Mesothelial cell of epicardium (in vitro differentiated cells): ENCODE measurements around the gene ZC2HC1B. TPM values are rescaled to one million over a fixed set of nuclear protein-coding genes. Genes with fewer than 3 reads are reported as not detected.

Experiments
- DNase-seq, 2 experiments: peaks; one replicate each; pipeline ENCODE4 v3.0.0; 2021; ENCODE audit warnings: low spot score in 2 of 2; ENCODE audit not compliant: unreplicated experiment in 2 of 2
- H3K27ac Mint-ChIP-seq: 2 replicates; pipeline ENCODE4 v1.8.0; 2021; ENCODE audit warnings: mixed read lengths
- H3K27me3 Mint-ChIP-seq: 2 replicates; pipeline ENCODE4 v1.8.0; 2021; ENCODE audit warnings: low read depth, mixed read lengths
- H3K36me3 Mint-ChIP-seq: 2 replicates; pipeline ENCODE4 v1.8.0; 2021; ENCODE audit warnings: mixed read lengths
- H3K4me1 Mint-ChIP-seq: 2 replicates; pipeline ENCODE4 v1.8.0; 2021; ENCODE audit warnings: mixed read lengths
- H3K4me3 Mint-ChIP-seq: 2 replicates; pipeline ENCODE4 v1.8.0; 2021; ENCODE audit warnings: mild to moderate bottlenecking, moderate library complexity, mixed read lengths
- H3K9me3 Mint-ChIP-seq: 2 replicates; pipeline ENCODE4 v1.8.0; 2021; ENCODE audit warnings: mixed read lengths
- CTCF ChIP-seq: fragments of 200-600 bp; sonication (generic); IDR thresholded peaks from one replicate; pipeline ENCODE4 v1.5.0; 2021; ENCODE audit warnings: antibody characterized with exemption; ENCODE audit not compliant: unreplicated experiment
- total RNA-seq: library from RNA; stranded (reverse); gene quantifications from 3 replicates; pipeline ENCODE4 v1.2.1, GENCODE V29; 2021

The ZC2HC1B gene
- total RNA-seq, 1 donor from 2014 or later: not detected

- Mint-ChIP-seq H3K9me3 (peaks cover 19% of the 10 kb centered on the region), H3K36me3 (peaks cover 5% of the 10 kb centered on the region), H3K27ac (no peak overlapping the region), H3K27me3 (no peaks in the 10 kb centered on the region), H3K4me3 (no peak overlapping the region), H3K4me1 (peaks cover 3% of the 10 kb centered on the region)
- TF ChIP-seq CTCF: no peak
- no peak for DNase-seq
These were observed 18.2 kb downstream of the ZC2HC1B start for GRCh38 chr6:143882401-143882930.

- peaks cover 10% of the 10 kb centered on the region for H3K9me3 Mint-ChIP-seq
- H3K27ac Mint-ChIP-seq: no peak overlapping the region
- H3K36me3 Mint-ChIP-seq: peaks cover 6% of the 10 kb centered on the region
- no peaks in the 10 kb centered on the region for H3K27me3 Mint-ChIP-seq
- H3K4me1 Mint-ChIP-seq: peaks cover 3% of the 10 kb centered on the region
- TF ChIP-seq CTCF: no peak
- H3K4me3 Mint-ChIP-seq: no peak overlapping the region
- DNase-seq: no peak
These were observed 20.1 kb downstream of the ZC2HC1B start for GRCh38 chr6:143884216-143884900.

GRCh38 chr6:143885116-143885515 lies 20.8 kb downstream of the ZC2HC1B start:
- Mint-ChIP-seq H3K9me3 (peaks cover 8% of the 10 kb centered on the region), H3K27ac (no peak overlapping the region), H3K27me3 (no peaks in the 10 kb centered on the region), H3K4me3 (no peak overlapping the region), H3K36me3 (peaks cover 6% of the 10 kb centered on the region), H3K4me1 (peaks cover 3% of the 10 kb centered on the region)
- no peak for TF ChIP-seq CTCF
- no peak for DNase-seq

GRCh38 chr6:143894655-143895054 lies 30.4 kb downstream of the ZC2HC1B start:
- H3K36me3 Mint-ChIP-seq: peaks cover 2% of the 10 kb centered on the region
- H3K9me3 Mint-ChIP-seq: no peaks in the 10 kb centered on the region
- no peaks in the 10 kb centered on the region for H3K27me3 Mint-ChIP-seq
- H3K4me1 Mint-ChIP-seq: peaks cover 3% of the 10 kb centered on the region
- H3K27ac Mint-ChIP-seq: no peak overlapping the region
- H3K4me3 Mint-ChIP-seq: no peak overlapping the region
- DNase-seq: no peak
- TF ChIP-seq CTCF: no peak

- Mint-ChIP-seq H3K9me3 (no peaks in the 10 kb centered on the region), H3K4me1 (peaks cover 3% of the 10 kb centered on the region), H3K36me3 (peaks cover 2% of the 10 kb centered on the region), H3K4me3 (no peak overlapping the region), H3K27ac (no peak overlapping the region), H3K27me3 (no peaks in the 10 kb centered on the region)
- no peak for TF ChIP-seq CTCF
- no peak for DNase-seq
These were observed 32.0 kb downstream of the ZC2HC1B start for GRCh38 chr6:143896126-143896860.
